ENCODE measurements around the gene KDM3A. TPM values are rescaled to one million over a fixed set of nuclear protein-coding genes. Genes with fewer than 3 reads are reported as not detected.

KDM3A gene
- total RNA-seq, 4 donors from 2014 or later = 40.5 to 81.8 (median 63.2) TPM

DNA sequence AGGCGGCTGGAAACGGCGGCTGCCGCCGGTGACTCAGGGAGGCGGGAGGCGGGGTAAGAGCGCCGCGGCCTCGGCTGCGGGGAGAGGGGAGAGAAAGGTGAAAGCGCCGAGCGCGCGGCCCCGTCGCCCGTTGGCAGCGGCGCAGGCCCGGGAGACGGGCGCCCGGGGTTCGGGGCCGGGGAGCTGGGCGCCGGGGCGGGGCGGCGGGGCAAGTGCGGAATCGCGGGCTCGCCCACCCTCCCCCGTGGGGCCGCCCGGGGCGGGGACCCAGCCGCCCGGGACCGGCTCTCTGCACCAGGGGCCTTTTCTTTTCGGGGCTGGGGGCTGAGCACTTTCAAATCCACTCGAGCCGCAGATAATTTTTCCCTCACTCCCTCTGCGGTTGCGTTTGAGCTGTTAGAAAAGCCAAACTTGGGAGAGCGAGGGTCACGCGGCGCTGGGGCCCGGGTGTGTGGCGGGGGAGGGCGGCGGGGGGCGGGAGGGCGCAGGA, 266 bp downstream of the KDM3A start:
- Histone ChIP-seq H3K27me3 (no peaks in the 10 kb centered on the region), H3K4me3 (peak overlapping the region; percentile 81), H3K27ac (peak overlapping the region; percentile 90 to 99 (median 94)), H3K4me1 (peaks cover 15 to 38% (median 32%) of the 10 kb centered on the region in 3 donors), H3K9me3 (peaks cover 0 to 30% (median 0%) of the 10 kb centered on the region in 3 donors), H3K36me3 (no peaks in the 10 kb centered on the region)
- ATAC-seq = no peak
- TF ChIP-seq POLR2AphosphoS5 (IDR thresholded peaks at IDR 0.05) (no peak), POLR2A (IDR thresholded peaks at IDR 0.05) (peak; percentile 93 to 96)
- whole genome bisulfite sequencing, 2 donors (ENCODE audit: low coverage in 1 of 2) = no CpG with 5 or more reads among the region's 59 CpGs

GRCh38 chr2:86441882-86442641, 891 bp downstream of the KDM3A start:
- 0% methylated on average over 2 to 5 of the region's 53 CpGs for WGBS, 2 donors (ENCODE audit: low coverage in 1 of 2)
- H3K4me1 ChIP-seq = peaks cover 15 to 44% (median 35%) of the 10 kb centered on the region in 3 donors
- H3K9me3 ChIP-seq = peaks cover 0 to 30% (median 0%) of the 10 kb centered on the region in 3 donors
- no peaks in the 10 kb centered on the region for H3K36me3 ChIP-seq
- no peak for TF ChIP-seq EP300 (IDR thresholded peaks at IDR 0.05)
- TF ChIP-seq POLR2A (IDR thresholded peaks at IDR 0.05) = peak; percentile 12 to 29
- ATAC-seq = peak; percentile 2
- peak overlapping the region; percentile 81 for H3K4me3 ChIP-seq
- no peaks in the 10 kb centered on the region for H3K27me3 ChIP-seq
- H3K27ac ChIP-seq = peak overlapping the region; percentile 90 to 99 (median 94)

DNA sequence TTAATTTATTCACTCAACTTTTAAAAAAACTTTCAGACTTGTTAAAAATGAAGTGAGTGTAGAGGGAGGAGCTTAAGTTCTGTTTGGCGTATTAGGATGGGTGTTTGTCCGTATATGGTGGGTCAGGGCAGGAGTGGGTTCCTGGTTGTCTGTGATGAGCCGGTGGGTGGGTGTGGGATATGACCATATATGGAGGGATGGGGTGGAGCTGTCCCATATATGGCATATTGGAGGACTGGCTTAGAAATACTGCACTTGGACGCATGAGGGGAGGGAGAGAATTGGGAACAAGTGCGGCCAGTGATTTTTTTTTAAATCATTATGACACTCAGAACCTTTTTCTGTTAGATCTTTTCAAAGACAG, 1.5 kb downstream of the KDM3A start:
- Histone ChIP-seq H3K4me3 (peak overlapping the region; percentile 81), H3K27ac (peak overlapping the region; percentile 90 to 99 (median 94)), H3K9me3 (peaks cover 0 to 24% (median 0%) of the 10 kb centered on the region in 3 donors), H3K4me1 (peaks cover 15 to 49% (median 35%) of the 10 kb centered on the region in 3 donors), H3K36me3 (no peaks in the 10 kb centered on the region), H3K27me3 (no peaks in the 10 kb centered on the region)
- peak; percentile 71 for ATAC-seq
- TF ChIP-seq EP300 (IDR thresholded peaks at IDR 0.05) (no peak), POLR2A (IDR thresholded peaks at IDR 0.05) (no peak), CTCF (IDR thresholded peaks at IDR 0.05) (peak in 2 of 4 experiments; percentile 25 to 27), POLR2AphosphoS5 (IDR thresholded peaks at IDR 0.05) (peak; percentile 57)
- WGBS, 2 donors (ENCODE audit: low coverage in 1 of 2) = 0 to 2% methylated on average over 3 to 5 of the region's 5 CpGs

DNA sequence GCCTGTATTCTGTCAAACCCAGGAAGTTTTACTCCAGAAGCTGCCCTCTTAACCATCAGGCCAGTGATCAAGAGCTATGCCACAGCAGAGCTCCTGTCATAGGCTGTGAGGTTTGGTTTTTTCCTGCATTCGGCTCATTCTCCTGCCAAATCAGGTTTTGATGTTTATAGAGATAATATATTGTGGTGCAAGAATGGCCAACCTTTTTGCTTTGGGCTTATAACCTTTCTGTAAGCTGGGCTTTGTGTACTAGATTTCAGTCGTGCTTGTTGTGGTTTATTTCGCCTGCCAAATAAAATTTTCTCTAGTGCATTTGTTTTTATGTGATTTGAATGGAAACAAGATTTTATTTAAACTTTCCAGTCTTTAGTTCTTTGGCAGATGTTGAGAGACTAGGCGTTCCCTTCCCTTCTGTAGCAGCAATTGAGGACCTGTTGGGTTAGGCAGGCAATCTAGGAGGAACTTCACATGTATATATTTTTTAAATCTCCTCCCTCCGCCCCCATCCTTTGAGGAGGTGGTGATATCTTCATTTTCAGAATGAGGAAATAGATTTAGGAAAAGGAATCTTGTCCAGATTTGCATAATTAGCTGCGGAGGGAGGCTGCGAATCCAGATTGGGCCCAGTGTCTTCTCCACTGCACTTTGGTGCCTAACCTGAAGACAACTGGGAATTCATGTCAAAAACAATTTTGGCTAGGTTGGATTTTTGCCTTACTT, 2.6 kb downstream of the KDM3A start:
- Histone ChIP-seq H3K4me1 (peaks cover 15 to 61% (median 39%) of the 10 kb centered on the region in 3 donors), H3K27ac (peak overlapping the region; percentile 90 to 99 (median 94)), H3K36me3 (no peaks in the 10 kb centered on the region), H3K9me3 (peaks cover 0 to 19% (median 0%) of the 10 kb centered on the region in 3 donors), H3K4me3 (peak overlapping the region in 1 of 2 donors; percentile 81), H3K27me3 (no peaks in the 10 kb centered on the region)
- TF ChIP-seq CTCF (IDR thresholded peaks at IDR 0.05) = no peak
- no peak for TF ChIP-seq EP300 (IDR thresholded peaks at IDR 0.05)
- no peak for TF ChIP-seq POLR2A (IDR thresholded peaks at IDR 0.05)
- TF ChIP-seq POLR2AphosphoS5 (IDR thresholded peaks at IDR 0.05) = no peak
- no peak for ATAC-seq
- 64 to 72% methylated on average over 6 to 7 of the region's 7 CpGs for WGBS, 2 donors (ENCODE audit: low coverage in 1 of 2)

- Histone ChIP-seq H3K9me3 (peaks cover 0 to 3% (median 0%) of the 10 kb centered on the region in 3 donors), H3K36me3 (peaks cover 4 to 7% of the 10 kb centered on the region in 2 donors), H3K27me3 (no peaks in the 10 kb centered on the region), H3K4me1 (peaks cover 20 to 78% (median 42%) of the 10 kb centered on the region in 3 donors), H3K27ac (peak overlapping the region in 1 of 4 donors; percentile 98), H3K4me3 (no peak overlapping the region)
- 53 to 69% methylated on average over 4 of the region's 4 CpGs for WGBS, 2 donors (ENCODE audit: low coverage in 1 of 2)
- no peak for TF ChIP-seq POLR2AphosphoS5 (IDR thresholded peaks at IDR 0.05)
- TF ChIP-seq POLR2A (IDR thresholded peaks at IDR 0.05) = no peak
- no peak for ATAC-seq
Measured at GRCh38 chr2:86445436-86445835, 4.3 kb downstream of the KDM3A start.

DNA sequence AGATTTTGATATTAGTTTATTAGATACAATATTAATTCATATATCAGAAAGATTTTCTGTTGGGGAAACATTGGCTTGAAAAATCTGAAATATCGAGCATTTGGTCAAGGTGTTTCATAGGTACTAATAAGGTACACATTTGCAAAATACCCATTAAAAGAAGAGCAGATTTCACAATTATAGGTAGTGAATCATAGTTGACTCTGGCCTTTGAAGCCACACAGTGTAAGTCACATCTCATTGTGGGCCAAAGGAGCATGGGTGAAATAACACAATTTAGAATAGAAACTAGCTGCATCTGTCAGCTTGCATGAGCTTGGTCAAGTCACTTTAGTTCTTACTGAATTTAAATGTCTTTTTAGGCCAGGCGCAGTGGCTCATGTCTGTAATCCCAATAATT, 4.9 kb downstream of the KDM3A start:
- no peak overlapping the region for H3K4me3 ChIP-seq
- ATAC-seq = no peak
- no peaks in the 10 kb centered on the region for H3K27me3 ChIP-seq
- TF ChIP-seq EP300 (IDR thresholded peaks at IDR 0.05) = no peak
- no peak for TF ChIP-seq POLR2A (IDR thresholded peaks at IDR 0.05)
- TF ChIP-seq POLR2AphosphoS5 (IDR thresholded peaks at IDR 0.05) = no peak
- TF ChIP-seq CTCF (IDR thresholded peaks at IDR 0.05) = no peak
- no peak overlapping the region for H3K27ac ChIP-seq
- peaks cover 20 to 84% (median 42%) of the 10 kb centered on the region in 3 donors for H3K4me1 ChIP-seq
- H3K36me3 ChIP-seq = peaks cover 4 to 13% of the 10 kb centered on the region in 2 donors
- H3K9me3 ChIP-seq = no peaks in the 10 kb centered on the region
- WGBS, 2 donors (ENCODE audit: low coverage in 1 of 2) = 80 to 100% methylated on average over 1 to 2 of the region's 2 CpGs
